GM12878 (cell line): ENCODE measurements around the gene ACTR5. TPM values are rescaled to one million over a fixed set of nuclear protein-coding genes. Genes with fewer than 3 reads are reported as not detected.

Source experiments
- ATAC-seq: fragments of 200-7000 bp; cut with Tn5 transposase; 3 replicates; pipeline ENCODE4 v1.9.1; 2020; ENCODE audit warnings: mild to moderate bottlenecking, moderate library complexity
- BruUV-seq: library from RNA; stranded (reverse); fragments of 400-500 nt; replicated peaks from 2 replicates; lab custom pipeline; 2021; lab: Mats Ljungman, UMichigan
- CTCF ChIA-PET: fragments of 300-600 bp; sonication (Branson Sonifier 250); formaldehyde crosslinking; extraction: SDS; loops from one replicate; lab custom pipeline; 2021; ENCODE audit warnings: inconsistent platforms; lab: Yijun Ruan, JAX
- POLR2A ChIA-PET: fragments of 350-600 bp; formaldehyde crosslinking; extraction: SDS; loops from one replicate; lab custom pipeline; 2021; ENCODE audit warnings: inconsistent platforms; lab: Charles Lee
- RAD21 ChIA-PET: fragments of 300-600 bp; sonication (Branson Sonifier 250); formaldehyde crosslinking; loops from one replicate; lab custom pipeline; 2023; ENCODE audit warnings: antibody characterized with exemption; ENCODE audit not compliant: unreplicated experiment; lab: Charles Lee
- SMC1A ChIA-PET: fragments of 300-600 bp; sonication (Branson Sonifier 250); formaldehyde crosslinking; loops from one replicate; lab custom pipeline; 2023; ENCODE audit not compliant: unreplicated experiment, uncharacterized antibody; lab: Charles Lee
- DNase-seq: peaks from one replicate; pipeline ENCODE4 v3.0.0-alpha.2; 2011; ENCODE audit warnings: low read depth, low spot score
- FAIRE-seq: peaks from 3 replicates; lab custom pipeline; 2011; peaks lifted over from hg19 to GRCh38; lab: Jason Lieb, UNC
- H2AFZ ChIP-seq: 2 replicates; pipeline ENCODE4 v1.6.0; 2011; ENCODE audit warnings: low read depth, low read length, control low read depth; ENCODE audit not compliant: control insufficient read depth
- H3K27ac ChIP-seq: 2 replicates; pipeline ENCODE4 v1.5.1; 2011; ENCODE audit warnings: control low read depth; ENCODE audit not compliant: control insufficient read depth, insufficient read depth
- H3K27me3 ChIP-seq, 2 experiments: replicated peaks in 1 of 2; 2 replicates each; pipeline versions ENCODE4 v1.6.0 to v1.6.1; 2011; ENCODE audit warnings: low read length in 1 of 2; ENCODE audit not compliant: control insufficient read depth in 2 of 2, insufficient read depth in 2 of 2
- H3K36me3 ChIP-seq, 2 experiments: 2 replicates each; pipeline ENCODE4 v1.5.1; 2011; ENCODE audit warnings: low read length in 1 of 2; ENCODE audit not compliant: control insufficient read depth in 2 of 2, insufficient read depth in 2 of 2
- H3K4me1 ChIP-seq: 2 replicates; pipeline ENCODE4 v1.6.1; 2011; ENCODE audit warnings: mild to moderate bottlenecking, low read length, moderate library complexity, mixed read lengths; ENCODE audit not compliant: control insufficient read depth, insufficient read depth
- H3K4me2 ChIP-seq: 2 replicates; pipeline ENCODE4 v1.6.0; 2011; ENCODE audit warnings: control low read depth; ENCODE audit not compliant: control insufficient read depth, insufficient read depth
- H3K4me3 ChIP-seq: fragments of 200-600 bp; sonication (generic); 2 replicates; pipeline ENCODE4 v1.5.1; 2016
- H3K79me2 ChIP-seq: 2 replicates; pipeline ENCODE4 v1.6.0; 2011; ENCODE audit warnings: low read length; ENCODE audit not compliant: control insufficient read depth, insufficient read depth
- H3K9ac ChIP-seq: 2 replicates; pipeline ENCODE4 v1.8.0; 2011; ENCODE audit warnings: low read length, control low read depth, mixed read lengths; ENCODE audit not compliant: control insufficient read depth, insufficient read depth
- H3K9me3 ChIP-seq: replicated peaks from 3 replicates; pipeline ENCODE4 v1.5.1; 2011; ENCODE audit warnings: mild to moderate bottlenecking, low read length; ENCODE audit not compliant: control insufficient read depth, insufficient read depth
- H4K20me1 ChIP-seq: 2 replicates; pipeline ENCODE4 v1.6.0; 2011; ENCODE audit not compliant: control insufficient read depth, insufficient read depth
- BCLAF1 ChIP-seq: fragments of 450-650 bp; IDR thresholded peaks from 2 replicates; pipeline ENCODE4 v1.6.1; 2017; ENCODE audit warnings: antibody characterized with exemption, mild to moderate bottlenecking, moderate library complexity
- E2F4 ChIP-seq: IDR thresholded peaks from 2 replicates; pipeline ENCODE4 v1.6.1; 2012; ENCODE audit warnings: low read depth, low read length, improper control_type of control experiment
- EED ChIP-seq: sonication (generic); IDR thresholded peaks from 2 replicates; pipeline ENCODE4 v1.6.1; 2016; ENCODE audit warnings: antibody characterized with exemption, low read depth
- EGR1 ChIP-seq, 2 experiments: IDR thresholded peaks; 1 replicate in 1 of 2; 2 replicates in 1 of 2; pipeline ENCODE4 v1.6.1; 2011 to 2012; ENCODE audit warnings: low read depth in 2 of 2, low read length in 2 of 2, borderline replicate concordance in 1 of 2, mild to moderate bottlenecking in 1 of 2, moderate library complexity in 1 of 2
- HDAC2 ChIP-seq: fragments of 200-600 bp; sonication (generic); IDR thresholded peaks from 2 replicates; pipeline ENCODE4 v1.6.1; 2017
- HDAC6 ChIP-seq: fragments of 200-600 bp; sonication (generic); IDR thresholded peaks from one replicate; pipeline ENCODE4 v1.8.0; 2017; ENCODE audit warnings: antibody characterized with exemption; ENCODE audit not compliant: unreplicated experiment
- IKZF2 ChIP-seq, 2 experiments: fragments of 450-650 bp; IDR thresholded peaks; 2 replicates each; pipeline ENCODE4 v1.6.1; 2017; ENCODE audit warnings: mild to moderate bottlenecking in 2 of 2, moderate library complexity in 2 of 2
- IRF5 ChIP-seq: fragments of 450-650 bp; IDR thresholded peaks from 2 replicates; pipeline ENCODE4 v1.6.1; 2017; ENCODE audit warnings: borderline replicate concordance
- JUND ChIP-seq: IDR thresholded peaks from 2 replicates; pipeline ENCODE4 v1.6.1; 2012; ENCODE audit warnings: low read depth, mild to moderate bottlenecking, low read length, improper control_type of control experiment, moderate library complexity
- KAT2A ChIP-seq: conservative IDR thresholded peaks from 2 replicates; pipeline ENCODE4 v1.6.1; 2011; ENCODE audit warnings: low read depth, low read length; ENCODE audit not compliant: control insufficient read depth
- NFYB ChIP-seq: IDR thresholded peaks from 2 replicates; pipeline ENCODE4 v1.6.1; 2011; ENCODE audit warnings: low read depth, mild to moderate bottlenecking, low read length, improper control_type of control experiment, moderate library complexity; ENCODE audit not compliant: insufficient read depth
- NR2C2 ChIP-seq: IDR thresholded peaks from 2 replicates; pipeline ENCODE4 v1.6.1; 2011; ENCODE audit warnings: borderline replicate concordance, low read depth; ENCODE audit not compliant: control insufficient read depth, insufficient read length
- SIN3A ChIP-seq: IDR thresholded peaks from 2 replicates; pipeline ENCODE4 v1.6.1; 2012; ENCODE audit warnings: low read depth, low read length, improper control_type of control experiment
- TCF12 ChIP-seq: IDR thresholded peaks from 2 replicates; pipeline ENCODE4 v1.6.1; 2011; ENCODE audit warnings: low read depth, mild to moderate bottlenecking, low read length
- WGBS: methylation state at CpG from one replicate; pipeline ENCODE4 v1.1.6; 2016; ENCODE audit warnings: low lambda C conversion rate; ENCODE audit not compliant: insufficient replicate concordance, insufficient coverage; ENCODE audit errors: missing lambda C conversion rate; 5-methylcytosine and 5-hydroxymethylcytosine counted together
- in situ Hi-C: fragments of 300-500 bp; cut with MboI; formaldehyde crosslinking; loops from 9 replicates; pipeline ENCODE4 v1.14.3; 2018; ENCODE audit warnings: mixed read lengths
- intact Hi-C: fragments of 100-400 bp; cut with micrococcal nuclease; formaldehyde crosslinking; loops from one replicate; pipeline ENCODE4 v1.14.2; 2022; ENCODE audit not compliant: unreplicated experiment
- polyA plus RNA-seq, 11 experiments: library from polyadenylated mRNA; depleted of rRNA in 4 of 11; unstranded in 6 of 11; stranded (reverse) in 5 of 11; fragments of >200 nt; fragmentation: Nextera tagmentation in 4 of 11; fragmentation: Illumina TruSeq in 1 of 11; extraction: Ambion mirVana in 4 of 11; extraction: Trizol in 1 of 11; gene quantifications; 1 replicate in 1 of 11; 2 replicates in 10 of 11; pipeline versions ENCODE4 v1.2.1 to v1.2.3, GENCODE V29; 2011 to 2016; ENCODE audit warnings: inconsistent platforms in 2 of 11, missing spikeins in 2 of 11, low read depth in 1 of 11
- total RNA-seq, 4 experiments: library from RNA; depleted of rRNA in 3 of 4; stranded (reverse); fragments of >200 nt in 3 of 4; fragmentation: Illumina TruSeq in 1 of 4; extraction: Trizol in 1 of 4; gene quantifications; 2 replicates each; pipeline versions ENCODE4 v1.2.1 to v1.2.3, GENCODE V29; 2013 to 2021
- TF ChIP-seq, protein P1 (sequence below): fragments of 450-650 bp; IDR thresholded peaks from 2 replicates; pipeline ENCODE4 v1.6.1; 2018; ENCODE audit warnings: borderline replicate concordance, mild to moderate bottlenecking; ENCODE audit not compliant: partially characterized antibody

Gene ACTR5
- total and polyA plus RNA-seq, 10 of the 15 experiments (the other 5 are each of a cell fraction or from before 2014, with no cell fraction given): 0.52 to 14.7 (median 8.8) TPM

DNA sequence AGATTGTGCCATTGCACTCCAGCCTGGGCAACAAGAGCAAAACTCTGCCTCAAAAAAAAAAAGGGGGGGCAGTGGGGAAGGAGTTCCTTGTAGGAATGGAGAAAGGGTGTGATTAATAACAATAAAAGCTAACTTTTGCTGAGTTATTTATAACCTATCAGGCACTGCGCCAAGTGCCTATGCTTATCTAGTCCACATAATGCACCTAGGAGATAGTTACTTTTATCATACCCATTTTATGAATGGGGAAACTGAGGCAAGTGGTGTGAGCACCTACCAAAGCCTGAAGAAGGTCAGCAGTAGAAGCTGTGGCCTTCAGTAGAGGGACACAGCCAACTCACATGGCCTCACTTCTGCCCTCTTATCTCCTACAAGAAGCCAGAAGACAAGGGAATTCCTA lies 43.7 kb downstream of the ACTR5 start:
- in situ Hi-C loops: no loop called here
- ChIA-PET RAD21 (no interaction called here), CTCF (interaction anchor here (0.8 kb wide), 1 partner anchor 60 kb away, joined by 3 read pairs; no protein-coding TSS in a partner anchor)
- Histone ChIP-seq H3K9me3 (no peaks in the 10 kb centered on the region), H3K36me3 (no peaks in the 10 kb centered on the region), H2AFZ (no peak overlapping the region), H3K4me1 (no peaks in the 10 kb centered on the region), H3K27ac (no peak overlapping the region), H3K27me3 (no peaks in the 10 kb centered on the region), H4K20me1 (no peaks in the 10 kb centered on the region), H3K9ac (no peak overlapping the region), H3K4me3 (no peak overlapping the region)
- WGBS: 100% methylated on average over 1 of the region's 1 CpG
- FAIRE-seq (no peak), DNase-seq (no peak), ATAC-seq (no peak)
- BruUV-seq: no TSS peak
- intact Hi-C loops: no loop called here
- TF ChIP-seq, protein P1, sequence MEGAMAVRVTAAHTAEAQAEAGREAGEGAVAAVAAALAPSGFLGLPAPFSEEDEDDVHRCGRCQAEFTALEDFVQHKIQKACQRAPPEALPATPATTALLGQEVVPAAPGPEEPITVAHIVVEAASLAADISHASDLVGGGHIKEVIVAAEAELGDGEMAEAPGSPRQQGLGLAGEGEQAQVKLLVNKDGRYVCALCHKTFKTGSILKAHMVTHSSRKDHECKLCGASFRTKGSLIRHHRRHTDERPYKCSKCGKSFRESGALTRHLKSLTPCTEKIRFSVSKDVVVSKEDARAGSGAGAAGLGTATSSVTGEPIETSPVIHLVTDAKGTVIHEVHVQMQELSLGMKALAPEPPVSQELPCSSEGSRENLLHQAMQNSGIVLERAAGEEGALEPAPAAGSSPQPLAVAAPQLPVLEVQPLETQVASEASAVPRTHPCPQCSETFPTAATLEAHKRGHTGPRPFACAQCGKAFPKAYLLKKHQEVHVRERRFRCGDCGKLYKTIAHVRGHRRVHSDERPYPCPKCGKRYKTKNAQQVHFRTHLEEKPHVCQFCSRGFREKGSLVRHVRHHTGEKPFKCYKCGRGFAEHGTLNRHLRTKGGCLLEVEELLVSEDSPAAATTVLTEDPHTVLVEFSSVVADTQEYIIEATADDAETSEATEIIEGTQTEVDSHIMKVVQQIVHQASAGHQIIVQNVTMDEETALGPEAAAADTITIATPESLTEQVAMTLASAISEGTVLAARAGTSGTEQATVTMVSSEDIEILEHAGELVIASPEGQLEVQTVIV: no peak
- TF ChIP-seq NFYB (no peak), HDAC2 (no peak), KAT2A (no peak), EGR1 (IDR thresholded peaks at IDR 0.05; ENCODE audit: borderline replicate concordance in 1 of 2, low read depth in 2 of 2, low read length in 2 of 2) (no peak), BCLAF1 (no peak), IKZF2 (IDR thresholded peaks at IDR 0.05) (no peak), NR2C2 (no peak), TCF12 (no peak), E2F4 (no peak), SIN3A (no peak), JUND (no peak), HDAC6 (no peak), EED (no peak), IRF5 (no peak)
- TF ChIP-seq, all 136 proteins: peak for 0
- POLR2A ChIA-PET: interaction anchor here (1.0 kb wide), 1 partner anchor 11 kb away, joined by 3 read pairs; no protein-coding TSS in a partner anchor
- SMC1A ChIA-PET: interaction anchor here (0.6 to 2.0 kb wide), 2 partner anchors 38 to 57 kb away, joined by 3 to 5 read pairs; no protein-coding TSS in a partner anchor
- H3K4me2 ChIP-seq: no peak overlapping the region
- no peaks in the 10 kb centered on the region for H3K79me2 ChIP-seq
